Calu3 (cell line): ENCODE data around the gene GLE1. TPM values are rescaled to one million over a fixed set of nuclear protein-coding genes. Genes with fewer than 3 reads are reported as not detected.

Source experiments
- BruUV-seq: library from RNA; stranded (reverse); fragments of 400-500 nt; replicated peaks from 2 replicates; lab custom pipeline; 2021; lab: Mats Ljungman, UMichigan
- CTCF ChIA-PET: fragments of 300-600 bp; sonication (Branson Sonifier 250); formaldehyde crosslinking; loops from one replicate; lab custom pipeline; 2022; ENCODE audit warnings: antibody characterized with exemption; lab: Charles Lee
- DNase-seq: peaks from one replicate; pipeline ENCODE4 v3.0.0; 2022
- H3K27ac Mint-ChIP-seq: one replicate; pipeline ENCODE4 v1.8.0; 2022; ENCODE audit warnings: mixed read lengths; ENCODE audit not compliant: unreplicated experiment
- H3K27me3 Mint-ChIP-seq: one replicate; pipeline ENCODE4 v1.8.0; 2022; ENCODE audit warnings: mixed read lengths; ENCODE audit not compliant: unreplicated experiment
- H3K36me3 Mint-ChIP-seq: one replicate; pipeline ENCODE4 v1.8.0; 2022; ENCODE audit warnings: mild to moderate bottlenecking, moderate library complexity, mixed read lengths; ENCODE audit not compliant: insufficient read depth, unreplicated experiment
- H3K4me1 Mint-ChIP-seq: one replicate; pipeline ENCODE4 v1.8.0; 2022; ENCODE audit warnings: mild to moderate bottlenecking, low read depth, mixed read lengths; ENCODE audit not compliant: unreplicated experiment
- H3K4me3 Mint-ChIP-seq: one replicate; pipeline ENCODE4 v1.8.0; 2022; ENCODE audit warnings: mild to moderate bottlenecking, low read depth, moderate library complexity, mixed read lengths; ENCODE audit not compliant: unreplicated experiment
- H3K9me3 Mint-ChIP-seq: one replicate; pipeline ENCODE4 v1.8.0; 2022; ENCODE audit warnings: low read depth, mixed read lengths; ENCODE audit not compliant: unreplicated experiment
- intact Hi-C: fragments of 100-400 bp; cut with micrococcal nuclease; formaldehyde crosslinking; loops from one replicate; pipeline ENCODE4 v1.10.0; 2022; ENCODE audit not compliant: unreplicated experiment
- total RNA-seq: library from RNA; stranded (reverse); gene quantifications from 2 replicates; pipeline ENCODE4 v1.2.3, GENCODE V29; 2022
- TF ChIP-seq, protein P1 (sequence below): fragments of 200-600 bp; IDR thresholded peaks from one replicate; pipeline ENCODE4 v1.8.0; 2022; ENCODE audit warnings: antibody characterized with exemption; ENCODE audit not compliant: unreplicated experiment

GLE1 gene
- total RNA-seq, 1 experiment from 2014 or later: 24.8 TPM

DNA sequence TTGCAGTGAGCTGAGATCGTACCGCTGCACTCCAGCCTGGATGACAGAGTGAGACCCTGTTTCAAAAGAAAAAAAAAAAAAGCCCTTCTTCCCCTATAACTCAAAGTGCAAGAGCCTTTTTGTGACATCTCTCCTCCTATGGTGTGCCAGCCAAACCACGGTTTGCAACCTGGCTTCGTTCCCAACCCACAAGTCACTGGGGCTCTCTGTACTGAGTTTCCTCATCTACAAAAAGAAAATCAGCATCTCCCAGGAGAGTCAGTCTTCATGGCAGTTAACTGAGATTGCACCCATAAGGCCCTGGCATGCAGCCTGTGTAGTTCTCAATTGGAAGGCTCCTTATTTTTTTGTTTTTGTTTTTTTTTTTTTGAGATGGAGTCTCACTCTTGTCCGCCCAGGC is 34.0 kb upstream of the GLE1 start:
- Mint-ChIP-seq H3K4me3 (no peak overlapping the region), H3K36me3 (peaks cover 18% of the 10 kb centered on the region), H3K27me3 (no peaks in the 10 kb centered on the region), H3K9me3 (no peaks in the 10 kb centered on the region), H3K27ac (no peak overlapping the region), H3K4me1 (no peaks in the 10 kb centered on the region)
- no peak for DNase-seq
- BruUV-seq: no TSS peak
- intact Hi-C loops: no loop called here
- CTCF ChIA-PET: no interaction called here
- TF ChIP-seq, protein P1, sequence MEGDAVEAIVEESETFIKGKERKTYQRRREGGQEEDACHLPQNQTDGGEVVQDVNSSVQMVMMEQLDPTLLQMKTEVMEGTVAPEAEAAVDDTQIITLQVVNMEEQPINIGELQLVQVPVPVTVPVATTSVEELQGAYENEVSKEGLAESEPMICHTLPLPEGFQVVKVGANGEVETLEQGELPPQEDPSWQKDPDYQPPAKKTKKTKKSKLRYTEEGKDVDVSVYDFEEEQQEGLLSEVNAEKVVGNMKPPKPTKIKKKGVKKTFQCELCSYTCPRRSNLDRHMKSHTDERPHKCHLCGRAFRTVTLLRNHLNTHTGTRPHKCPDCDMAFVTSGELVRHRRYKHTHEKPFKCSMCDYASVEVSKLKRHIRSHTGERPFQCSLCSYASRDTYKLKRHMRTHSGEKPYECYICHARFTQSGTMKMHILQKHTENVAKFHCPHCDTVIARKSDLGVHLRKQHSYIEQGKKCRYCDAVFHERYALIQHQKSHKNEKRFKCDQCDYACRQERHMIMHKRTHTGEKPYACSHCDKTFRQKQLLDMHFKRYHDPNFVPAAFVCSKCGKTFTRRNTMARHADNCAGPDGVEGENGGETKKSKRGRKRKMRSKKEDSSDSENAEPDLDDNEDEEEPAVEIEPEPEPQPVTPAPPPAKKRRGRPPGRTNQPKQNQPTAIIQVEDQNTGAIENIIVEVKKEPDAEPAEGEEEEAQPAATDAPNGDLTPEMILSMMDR: no peak

DNA sequence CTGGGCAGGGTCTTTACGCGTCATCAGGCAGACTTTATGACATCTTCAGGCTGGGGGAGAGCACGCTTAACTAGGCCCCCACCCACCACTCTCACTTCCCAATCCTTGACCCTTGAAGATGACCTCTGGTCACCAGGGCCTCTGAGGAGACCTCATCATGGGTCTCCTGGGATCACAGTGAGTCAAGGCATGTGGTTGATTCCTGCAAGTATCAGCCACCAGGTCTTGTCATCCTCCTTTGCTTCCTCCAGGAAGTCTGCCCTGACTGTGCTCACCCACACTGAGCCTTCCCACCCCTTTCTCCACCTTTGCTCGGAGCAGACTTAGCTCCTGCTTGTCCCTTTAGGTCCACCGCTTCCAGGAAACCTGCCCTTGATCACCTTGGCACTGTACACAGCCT is 31.4 kb upstream of the GLE1 start:
- no peaks in the 10 kb centered on the region for H3K4me1 Mint-ChIP-seq
- no peaks in the 10 kb centered on the region for H3K9me3 Mint-ChIP-seq
- peaks cover 18% of the 10 kb centered on the region for H3K36me3 Mint-ChIP-seq
- no peak for DNase-seq
- BruUV-seq: no TSS peak
- no peak overlapping the region for H3K4me3 Mint-ChIP-seq
- TF ChIP-seq, protein P1: no peak
- intact Hi-C loops: no loop called here
- CTCF ChIA-PET: no interaction called here
- no peak overlapping the region for H3K27ac Mint-ChIP-seq
- H3K27me3 Mint-ChIP-seq: no peaks in the 10 kb centered on the region

DNA sequence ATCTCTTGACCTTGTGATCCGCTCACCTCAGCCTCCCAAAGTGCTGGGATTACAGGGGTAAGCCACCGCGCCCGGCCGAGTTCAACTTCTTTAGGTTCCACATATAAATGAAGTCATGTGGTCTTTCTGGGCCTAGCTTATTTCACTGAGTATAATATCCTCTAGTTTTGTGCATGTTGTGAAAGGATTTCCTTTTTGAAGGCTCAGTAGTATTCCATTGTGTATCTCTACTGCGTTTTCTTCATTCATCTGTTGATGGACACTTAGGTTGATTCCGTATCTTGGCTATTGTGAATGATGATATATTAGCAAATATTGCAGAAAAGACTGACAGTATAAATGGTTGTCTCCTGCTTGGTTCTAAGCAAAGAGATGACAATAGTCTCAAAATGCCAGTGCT is 28.7 kb upstream of the GLE1 start:
- Mint-ChIP-seq H3K4me3 (no peak overlapping the region), H3K27me3 (no peaks in the 10 kb centered on the region), H3K9me3 (no peaks in the 10 kb centered on the region), H3K4me1 (no peaks in the 10 kb centered on the region), H3K36me3 (peaks cover 17% of the 10 kb centered on the region), H3K27ac (no peak overlapping the region)
- DNase-seq: no peak
- intact Hi-C loops: no loop called here
- BruUV-seq: no TSS peak
- CTCF ChIA-PET: no interaction called here
- TF ChIP-seq, protein P1: no peak

DNA sequence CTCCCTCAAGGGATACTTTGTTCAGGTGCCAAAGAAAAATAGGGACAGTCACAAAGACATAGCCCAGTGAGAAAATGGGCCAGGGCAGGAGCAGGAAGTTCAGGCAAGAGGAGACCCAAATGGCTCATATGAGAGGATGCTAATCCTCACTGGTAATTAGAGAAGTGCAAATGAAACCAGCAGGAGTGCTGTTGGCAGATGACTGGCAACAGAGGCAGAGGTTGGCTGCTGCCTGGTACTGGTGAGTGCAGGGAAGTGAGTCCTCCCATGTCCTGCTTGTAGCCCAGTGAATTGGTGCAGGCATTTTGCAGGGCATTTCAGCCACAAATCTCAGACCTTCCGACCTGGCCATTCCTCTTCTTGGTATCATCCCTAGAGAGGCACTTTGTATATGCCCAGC is 25.3 kb upstream of the GLE1 start:
- intact Hi-C loops: no loop called here
- TF ChIP-seq, protein P1: no peak
- Mint-ChIP-seq H3K9me3 (no peaks in the 10 kb centered on the region), H3K36me3 (peaks cover 5% of the 10 kb centered on the region), H3K27ac (no peak overlapping the region), H3K4me1 (no peaks in the 10 kb centered on the region), H3K27me3 (no peaks in the 10 kb centered on the region), H3K4me3 (no peak overlapping the region)
- DNase-seq: no peak
- no TSS peak for BruUV-seq
- CTCF ChIA-PET: no interaction called here

DNA sequence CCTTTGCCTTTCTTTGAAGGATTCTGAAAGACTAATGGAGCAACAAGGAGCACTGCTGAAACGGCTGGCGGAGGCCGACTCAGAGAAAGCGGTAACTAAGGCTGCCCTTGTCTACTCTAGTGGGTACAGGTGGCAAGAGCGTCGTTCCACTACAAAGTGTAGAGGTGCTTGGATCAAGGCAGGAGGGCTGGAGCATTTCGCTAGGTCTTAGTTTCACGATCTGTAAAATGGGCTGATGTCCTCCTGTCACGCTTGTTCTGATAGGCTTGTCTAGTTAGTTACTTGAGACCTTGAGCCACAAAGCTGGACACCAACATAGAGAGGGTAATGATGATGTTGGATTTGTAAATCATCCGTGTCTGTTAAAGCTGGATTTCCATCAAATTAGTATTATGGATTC is 23.0 kb upstream of the GLE1 start:
- H3K4me3 Mint-ChIP-seq: no peak overlapping the region
- CTCF ChIA-PET: no interaction called here
- no peaks in the 10 kb centered on the region for H3K4me1 Mint-ChIP-seq
- no peaks in the 10 kb centered on the region for H3K9me3 Mint-ChIP-seq
- no peaks in the 10 kb centered on the region for H3K27me3 Mint-ChIP-seq
- intact Hi-C loops: no loop called here
- peaks cover 1% of the 10 kb centered on the region for H3K36me3 Mint-ChIP-seq
- no peak for DNase-seq
- no TSS peak for BruUV-seq
- no peak overlapping the region for H3K27ac Mint-ChIP-seq
- TF ChIP-seq, protein P1: no peak
